Fibroblast of lung (primary cell): ENCODE results near the gene HMX1. TPM values are rescaled to one million over a fixed set of nuclear protein-coding genes. Genes with fewer than 3 reads are reported as not detected.

ENCODE experiments used
- DNase-seq, 2 donors: peaks; one replicate each; pipeline versions ENCODE4 v3.0.0 to v3.0.0-alpha.2; 2010; ENCODE audit warnings: low read depth in 2 of 2
- H2AFZ ChIP-seq: 2 replicates; pipeline ENCODE4 v1.5.1; 2012; ENCODE audit warnings: low read length, control low read depth, inconsistent platforms
- H3K27ac ChIP-seq: 2 replicates; pipeline ENCODE4 v1.5.1; 2011; ENCODE audit warnings: low read length, control low read depth; ENCODE audit not compliant: insufficient read depth
- H3K27me3 ChIP-seq: 2 replicates; pipeline ENCODE4 v1.5.1; 2011; ENCODE audit warnings: mild to moderate bottlenecking, low read length; ENCODE audit not compliant: control insufficient read depth, insufficient read depth
- H3K36me3 ChIP-seq: 2 replicates; pipeline ENCODE4 v1.5.1; 2011; ENCODE audit warnings: low read length; ENCODE audit not compliant: control insufficient read depth, insufficient read depth
- H3K4me1 ChIP-seq: 2 replicates; pipeline ENCODE4 v1.5.1; 2011; ENCODE audit warnings: low read length; ENCODE audit not compliant: control insufficient read depth, insufficient read depth; ENCODE audit errors: extremely low read depth
- H3K4me2 ChIP-seq: 2 replicates; pipeline ENCODE4 v1.5.1; 2011; ENCODE audit warnings: low read length, control low read depth; ENCODE audit not compliant: insufficient read depth; ENCODE audit errors: extremely low read depth
- H3K4me3 ChIP-seq, 4 experiments: fragments of 200-600 bp in 1 of 4; sonication (generic) in 1 of 4; replicated peaks in 1 of 4; 2 replicates each; pipeline ENCODE4 v1.5.1; 2011 to 2016; ENCODE audit warnings: low read length in 4 of 4, low read depth in 3 of 4, mild to moderate bottlenecking in 3 of 4, control low read depth in 2 of 4, inconsistent platforms in 1 of 4, mixed read lengths in 1 of 4; ENCODE audit not compliant: insufficient read depth in 1 of 4; ENCODE audit errors: control extremely low read depth in 1 of 4
- H3K79me2 ChIP-seq: 2 replicates; pipeline ENCODE4 v1.5.1; 2012; ENCODE audit warnings: mild to moderate bottlenecking, low read length, inconsistent platforms; ENCODE audit not compliant: control insufficient read depth, insufficient read depth
- H3K9ac ChIP-seq: 2 replicates; pipeline ENCODE4 v1.5.1; 2011; ENCODE audit warnings: mild to moderate bottlenecking, low read length, control low read depth; ENCODE audit not compliant: insufficient read depth
- H3K9me3 ChIP-seq: 2 replicates; pipeline ENCODE4 v1.5.1; 2012; ENCODE audit warnings: low read depth, low read length; ENCODE audit not compliant: control insufficient read depth, insufficient read depth
- H4K20me1 ChIP-seq: 2 replicates; pipeline ENCODE4 v1.5.1; 2011; ENCODE audit warnings: low read length; ENCODE audit not compliant: control insufficient read depth, insufficient read depth; ENCODE audit errors: extremely low read depth
- EZH2 ChIP-seq: IDR thresholded peaks from 2 replicates; pipeline ENCODE4 v1.5.1; 2012; ENCODE audit warnings: low read length, control low read depth, mild to moderate bottlenecking; ENCODE audit errors: missing control alignments
- polyA plus RNA-seq, 2 donors: library from polyadenylated mRNA; depleted of rRNA in 1 of 2; stranded (reverse) in 1 of 2; unstranded in 1 of 2; fragments of >200 nt; gene quantifications; 2 replicates each; pipeline ENCODE4 v1.2.1, GENCODE V29; 2011 to 2012; ENCODE audit warnings: missing spikeins in 1 of 2
- total RNA-seq: library from RNA; depleted of rRNA; stranded (reverse); fragments of >200 nt; gene quantifications from 2 replicates; pipeline ENCODE4 v1.2.1, GENCODE V29; 2014
- TF ChIP-seq, protein P1 (sequence below), 2 donors: IDR thresholded peaks in 1 of 2; conservative IDR thresholded peaks in 1 of 2; 1 replicate in 1 of 2; 2 replicates in 1 of 2; pipeline ENCODE4 v1.5.1; 2011 to 2012; ENCODE audit warnings: low read length in 2 of 2, control low read depth in 1 of 2, inconsistent platforms in 1 of 2, low read depth in 1 of 2, mild to moderate bottlenecking in 1 of 2

Gene HMX1
- total and polyA plus RNA-seq, 2 donors (not counting 1 experiment from before 2014, with no cell fraction given), result not detected

DNA sequence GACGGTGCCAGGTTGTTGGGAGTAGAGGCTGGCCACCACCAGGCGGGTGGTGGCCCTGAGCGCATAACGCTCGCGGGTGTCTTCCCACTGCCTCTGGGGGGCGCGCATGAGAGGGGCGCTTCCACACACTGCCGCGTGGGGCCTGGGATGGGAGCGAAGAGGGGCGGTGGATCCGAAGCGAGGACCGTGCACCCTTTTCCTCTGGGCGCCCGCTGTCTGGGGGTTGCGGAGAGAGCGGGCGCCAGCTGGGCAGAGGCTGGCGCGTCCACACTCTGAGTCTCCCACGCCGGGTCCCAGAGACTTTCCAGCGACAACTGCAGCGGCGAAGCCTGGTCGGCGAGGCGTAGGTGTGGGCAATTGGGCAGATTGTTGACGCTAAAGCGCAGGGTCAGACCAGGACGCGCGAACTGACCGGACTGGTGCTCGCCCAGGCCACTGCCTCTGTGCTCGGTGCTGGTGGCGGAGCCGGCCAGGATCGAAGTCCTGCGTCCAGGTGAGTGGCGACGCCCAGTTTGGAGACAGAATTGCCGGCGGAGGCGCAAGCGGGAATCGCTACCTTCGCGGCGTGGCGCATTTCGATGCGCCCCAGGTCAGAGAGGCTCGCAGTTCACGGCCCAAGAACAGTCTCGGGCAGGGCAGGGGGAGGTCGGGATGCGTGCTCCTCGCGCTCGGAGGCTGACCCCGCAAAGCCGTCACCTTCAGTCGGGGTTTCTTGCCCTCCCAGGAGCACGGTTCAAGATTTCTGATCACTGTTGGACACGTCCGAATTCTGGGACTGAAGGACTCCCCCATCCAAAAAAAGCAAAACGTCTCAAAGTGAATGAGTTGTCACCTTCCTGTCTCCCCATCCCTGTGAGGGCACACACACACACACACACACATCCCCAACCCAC is 2.6 kb upstream of the HMX1 start:
- Histone ChIP-seq H3K27ac (no peak overlapping the region), H4K20me1 (no peaks in the 10 kb centered on the region), H3K4me2 (no peak overlapping the region), H3K4me3 (no peak overlapping the region), H3K79me2 (no peaks in the 10 kb centered on the region), H2AFZ (no peak overlapping the region), H3K27me3 (peaks cover 33% of the 10 kb centered on the region), H3K9ac (no peak overlapping the region), H3K36me3 (no peaks in the 10 kb centered on the region), H3K9me3 (no peaks in the 10 kb centered on the region), H3K4me1 (no peaks in the 10 kb centered on the region)
- DNase-seq, result no peak
- TF ChIP-seq, protein P1, sequence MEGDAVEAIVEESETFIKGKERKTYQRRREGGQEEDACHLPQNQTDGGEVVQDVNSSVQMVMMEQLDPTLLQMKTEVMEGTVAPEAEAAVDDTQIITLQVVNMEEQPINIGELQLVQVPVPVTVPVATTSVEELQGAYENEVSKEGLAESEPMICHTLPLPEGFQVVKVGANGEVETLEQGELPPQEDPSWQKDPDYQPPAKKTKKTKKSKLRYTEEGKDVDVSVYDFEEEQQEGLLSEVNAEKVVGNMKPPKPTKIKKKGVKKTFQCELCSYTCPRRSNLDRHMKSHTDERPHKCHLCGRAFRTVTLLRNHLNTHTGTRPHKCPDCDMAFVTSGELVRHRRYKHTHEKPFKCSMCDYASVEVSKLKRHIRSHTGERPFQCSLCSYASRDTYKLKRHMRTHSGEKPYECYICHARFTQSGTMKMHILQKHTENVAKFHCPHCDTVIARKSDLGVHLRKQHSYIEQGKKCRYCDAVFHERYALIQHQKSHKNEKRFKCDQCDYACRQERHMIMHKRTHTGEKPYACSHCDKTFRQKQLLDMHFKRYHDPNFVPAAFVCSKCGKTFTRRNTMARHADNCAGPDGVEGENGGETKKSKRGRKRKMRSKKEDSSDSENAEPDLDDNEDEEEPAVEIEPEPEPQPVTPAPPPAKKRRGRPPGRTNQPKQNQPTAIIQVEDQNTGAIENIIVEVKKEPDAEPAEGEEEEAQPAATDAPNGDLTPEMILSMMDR (conservative IDR thresholded peaks at IDR 0.05 in 1 of 2, IDR thresholded peaks at IDR 0.05 in 1 of 2; ENCODE audit: low read depth in 1 of 2, low read length in 2 of 2), result no peak
- no peak for TF ChIP-seq EZH2

DNA sequence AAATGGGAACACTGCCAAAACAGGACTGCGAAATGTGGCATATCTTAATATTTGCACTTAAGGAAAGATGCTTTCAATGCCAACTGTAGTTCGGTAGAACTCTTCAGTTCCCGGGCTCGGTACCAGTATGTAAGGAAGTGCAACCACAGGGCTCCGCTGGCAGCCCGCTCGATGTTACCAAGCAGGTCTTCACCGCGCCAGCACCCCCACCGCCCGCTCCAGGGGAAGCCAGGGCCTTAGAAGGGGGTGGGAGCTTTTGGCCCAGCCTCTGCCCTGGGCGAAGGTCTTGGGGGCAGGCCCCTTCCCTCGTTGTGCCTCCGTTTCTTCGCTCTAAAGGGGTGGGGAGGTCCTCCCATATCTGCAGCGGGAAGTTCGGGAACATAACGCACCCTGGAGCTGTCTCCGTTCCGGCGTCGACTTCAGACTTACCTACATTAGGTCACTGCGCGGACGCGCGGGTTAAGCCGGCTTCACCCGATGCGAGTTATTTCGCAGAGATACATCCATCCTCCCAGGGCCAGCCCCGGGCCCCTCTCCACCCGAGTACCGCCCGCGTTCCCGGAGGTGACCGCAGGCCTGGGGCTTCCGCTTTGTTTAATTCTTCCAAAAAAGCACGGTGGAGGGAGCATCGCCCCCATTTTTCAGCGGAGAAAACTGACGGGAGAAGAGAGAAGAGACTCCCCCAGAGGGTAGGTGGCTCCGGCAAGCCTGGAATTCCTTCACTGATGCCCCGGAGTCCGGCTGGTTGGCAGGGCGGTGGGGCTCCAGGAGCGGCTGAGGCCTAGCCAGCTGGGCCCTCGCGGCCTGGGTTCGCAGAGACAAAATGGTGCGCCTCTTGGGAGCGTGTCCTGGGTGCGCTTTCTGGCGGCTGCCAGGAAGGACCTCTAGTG is 1.0 kb upstream of the HMX1 start:
- H3K4me1 ChIP-seq, result no peaks in the 10 kb centered on the region
- H3K36me3 ChIP-seq, result no peaks in the 10 kb centered on the region
- H3K79me2 ChIP-seq, result no peaks in the 10 kb centered on the region
- H3K9ac ChIP-seq, result no peak overlapping the region
- H4K20me1 ChIP-seq, result no peaks in the 10 kb centered on the region
- TF ChIP-seq EZH2, result peak; percentile 80
- TF ChIP-seq, protein P1 (conservative IDR thresholded peaks at IDR 0.05 in 1 of 2, IDR thresholded peaks at IDR 0.05 in 1 of 2; ENCODE audit: low read depth in 1 of 2, low read length in 2 of 2), result no peak
- no peak overlapping the region for H3K27ac ChIP-seq
- H3K27me3 ChIP-seq, result peaks cover 45% of the 10 kb centered on the region
- H3K4me2 ChIP-seq, result no peak overlapping the region
- DNase-seq, result no peak
- no peak overlapping the region for H3K4me3 ChIP-seq
- no peaks in the 10 kb centered on the region for H3K9me3 ChIP-seq
- H2AFZ ChIP-seq, result no peak overlapping the region
